GM13976 (cell line): ENCODE data around the gene WHRN.

Experiments
- DNase-seq: peaks from one replicate; pipeline ENCODE4 v3.0.0; 2012; ENCODE audit warnings: low spot score
- CTCF ChIP-seq: IDR thresholded peaks from 2 replicates; pipeline ENCODE4 v1.5.1; 2012; ENCODE audit warnings: borderline replicate concordance, mild to moderate bottlenecking; ENCODE audit not compliant: insufficient read depth; ENCODE audit errors: extremely low read depth, missing control alignments, control extremely low read depth
- in situ Hi-C: fragments of 300-500 bp; cut with MboI; formaldehyde crosslinking; loops from one replicate; pipeline ENCODE4 v1.12.0; 2022; ENCODE audit warnings: low sequenced_read_pairs, mixed read lengths, inconsistent platforms; ENCODE audit not compliant: unreplicated experiment

WHRN gene

GRCh38 chr9:114467910-114468309 is 37.4 kb downstream of the WHRN start:
- no peak for TF ChIP-seq CTCF
- no peak for DNase-seq
- in situ Hi-C loops, result no loop called here

- no peak for DNase-seq
- TF ChIP-seq CTCF, result no peak
- in situ Hi-C loops, result no loop called here
These were observed 38.0 kb downstream of the WHRN start for GRCh38 chr9:114467226-114467750.

GRCh38 chr9:114465906-114466900 is 39.1 kb downstream of the WHRN start:
- no peak for DNase-seq
- in situ Hi-C loops, result no loop called here
- no peak for TF ChIP-seq CTCF

- DNase-seq, result no peak
- in situ Hi-C loops, result no loop called here
- no peak for TF ChIP-seq CTCF
These were observed 39.9 kb downstream of the WHRN start for GRCh38 chr9:114465417-114465816.

- no peak for DNase-seq
- TF ChIP-seq CTCF, result no peak
- in situ Hi-C loops, result no loop called here
These were observed 40.8 kb downstream of the WHRN start for GRCh38 chr9:114464281-114465051.

GRCh38 chr9:114462791-114463190 is 42.5 kb downstream of the WHRN start:
- no peak for DNase-seq
- TF ChIP-seq CTCF, result no peak
- in situ Hi-C loops, result no loop called here
